D341Med (cell line): ENCODE results near the gene FAM177A1.

Source experiments
- DNase-seq: peaks from one replicate; pipeline ENCODE4 v3.0.0; 2012; ENCODE audit warnings: low spot score

Gene FAM177A1

DNA sequence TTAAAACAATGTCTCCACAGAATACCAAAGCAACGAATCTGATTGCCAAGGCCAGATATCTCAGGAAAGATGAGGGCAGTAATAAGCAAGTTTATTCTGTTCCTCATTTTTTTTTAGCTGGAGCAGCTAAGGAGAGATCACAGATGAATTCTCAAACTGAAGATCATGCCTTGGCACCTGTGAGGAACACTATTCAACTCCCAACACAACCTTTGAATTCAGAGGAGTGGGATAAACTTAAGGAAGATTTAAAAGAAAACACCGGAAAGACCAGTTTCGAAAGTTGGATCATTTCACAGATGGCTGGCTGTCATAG is 77.3 kb downstream of the FAM177A1 start:
- no peak for DNase-seq

DNA sequence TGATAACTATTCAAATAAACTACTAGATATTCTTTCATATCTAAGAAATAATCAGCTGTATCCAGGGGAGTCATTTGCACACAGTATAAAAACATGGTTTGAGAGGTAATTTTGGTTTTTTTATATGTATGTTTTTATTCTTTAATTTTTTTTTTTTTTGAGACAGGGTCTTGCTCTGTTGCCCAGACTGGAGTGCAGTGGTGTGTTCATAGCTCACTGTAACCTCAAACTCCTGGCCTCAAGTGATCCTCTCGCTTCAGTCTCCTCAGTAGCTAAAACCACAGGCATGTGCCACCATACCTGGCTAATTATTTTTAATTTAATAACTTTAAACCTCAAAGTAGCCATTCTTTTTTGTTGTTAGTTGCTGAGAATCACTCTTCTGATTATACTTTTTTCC is 78.1 kb downstream of the FAM177A1 start:
- DNase-seq = no peak
